Measurements from ENCODE around the gene RNF227. TPM values are rescaled to one million over a fixed set of nuclear protein-coding genes. Genes with fewer than 3 reads are reported as not detected.
A peak's percentile ranks its signal among the peaks of the same experiment; 100 is the strongest.

The RNF227 gene
- total RNA-seq, 1 experiment from 2014 or later: 0.11 TPM

DNA sequence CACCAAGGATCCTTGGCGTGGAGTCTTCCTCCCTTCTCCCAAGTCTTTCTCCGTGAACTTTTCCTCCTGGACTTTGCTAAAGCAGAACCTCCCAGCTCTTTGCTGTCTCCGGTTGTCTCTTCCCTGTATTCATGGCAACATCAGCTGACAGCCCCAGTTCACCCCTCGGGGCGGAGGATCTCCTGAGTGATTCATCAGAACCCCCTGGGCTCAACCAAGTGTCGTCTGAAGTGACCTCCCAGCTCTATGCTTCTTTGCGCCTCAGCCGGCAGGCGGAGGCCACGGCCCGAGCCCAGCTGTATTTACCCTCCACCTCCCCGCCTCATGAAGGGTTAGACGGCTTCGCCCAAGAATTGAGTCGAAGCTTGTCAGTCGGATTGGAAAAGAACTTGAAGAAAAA, 16.9 kb upstream of the RNF227 start:
- peak overlapping the region; percentile 44; the same call in 1 of the 2 replicates for H3K27ac ChIP-seq (ENCODE audit: low read length)
- no peaks in the 10 kb centered on the region for H3F3A ChIP-seq (ENCODE audit: low read length, unreplicated experiment)
- POLR2A ChIA-PET (ENCODE audit: unreplicated experiment): no interaction called here
- no peaks in the 10 kb centered on the region for H3K9me2 ChIP-seq (replicated peaks; ENCODE audit: low read length)
- H3K4me1 ChIP-seq (ENCODE audit: insufficient read depth, low read length): peaks cover 21% of the 10 kb centered on the region
- H3K9ac ChIP-seq (ENCODE audit: low read length): peak overlapping the region; percentile 88
- CTCF ChIA-PET: interaction anchor here (0.6 to 2.2 kb wide), 6 partner anchors 50 to 127 kb away, joined by 3 to 10 read pairs (median 4); no protein-coding TSS in a partner anchor
- peak; percentile 25 for ATAC-seq
- no peaks in the 10 kb centered on the region for H3K36me3 ChIP-seq (ENCODE audit: low read depth, low read length)
- no TSS peak for BruUV-seq (replicated peaks)
- intact Hi-C loops (cut with micrococcal nuclease): loop anchor here (1.0 to 5.0 kb wide), 3 partner anchors 46 to 124 kb away; no protein-coding TSS in a partner anchor
- TF ChIP-seq, protein P1, sequence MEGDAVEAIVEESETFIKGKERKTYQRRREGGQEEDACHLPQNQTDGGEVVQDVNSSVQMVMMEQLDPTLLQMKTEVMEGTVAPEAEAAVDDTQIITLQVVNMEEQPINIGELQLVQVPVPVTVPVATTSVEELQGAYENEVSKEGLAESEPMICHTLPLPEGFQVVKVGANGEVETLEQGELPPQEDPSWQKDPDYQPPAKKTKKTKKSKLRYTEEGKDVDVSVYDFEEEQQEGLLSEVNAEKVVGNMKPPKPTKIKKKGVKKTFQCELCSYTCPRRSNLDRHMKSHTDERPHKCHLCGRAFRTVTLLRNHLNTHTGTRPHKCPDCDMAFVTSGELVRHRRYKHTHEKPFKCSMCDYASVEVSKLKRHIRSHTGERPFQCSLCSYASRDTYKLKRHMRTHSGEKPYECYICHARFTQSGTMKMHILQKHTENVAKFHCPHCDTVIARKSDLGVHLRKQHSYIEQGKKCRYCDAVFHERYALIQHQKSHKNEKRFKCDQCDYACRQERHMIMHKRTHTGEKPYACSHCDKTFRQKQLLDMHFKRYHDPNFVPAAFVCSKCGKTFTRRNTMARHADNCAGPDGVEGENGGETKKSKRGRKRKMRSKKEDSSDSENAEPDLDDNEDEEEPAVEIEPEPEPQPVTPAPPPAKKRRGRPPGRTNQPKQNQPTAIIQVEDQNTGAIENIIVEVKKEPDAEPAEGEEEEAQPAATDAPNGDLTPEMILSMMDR (conservative IDR thresholded peaks at IDR 0.05; ENCODE audit: low read depth, low read length): peak; percentile 26; the same call in 1 of the 2 replicates
- no peak for TF ChIP-seq EZH2phosphoT487 (IDR thresholded peaks at IDR 0.05; ENCODE audit: borderline replicate concordance, low read length)
- no peaks in the 10 kb centered on the region for H3K27me3 ChIP-seq (ENCODE audit: low read length)
- DNase-seq: peak; percentile 39
- peak overlapping the region; percentile 98 for H3K4me3 ChIP-seq (ENCODE audit: low read length)
- H4K20me1 ChIP-seq (ENCODE audit: low read length): no peaks in the 10 kb centered on the region
- H3K79me2 ChIP-seq (ENCODE audit: low read length): peaks cover 45% of the 10 kb centered on the region
- H3K9me3 ChIP-seq (ENCODE audit: low read length): no peaks in the 10 kb centered on the region
- peak overlapping the region; percentile 100 for H2AFZ ChIP-seq (ENCODE audit: low read length)
- peak overlapping the region; percentile 99 for H3K4me2 ChIP-seq (ENCODE audit: low read length)

DNA sequence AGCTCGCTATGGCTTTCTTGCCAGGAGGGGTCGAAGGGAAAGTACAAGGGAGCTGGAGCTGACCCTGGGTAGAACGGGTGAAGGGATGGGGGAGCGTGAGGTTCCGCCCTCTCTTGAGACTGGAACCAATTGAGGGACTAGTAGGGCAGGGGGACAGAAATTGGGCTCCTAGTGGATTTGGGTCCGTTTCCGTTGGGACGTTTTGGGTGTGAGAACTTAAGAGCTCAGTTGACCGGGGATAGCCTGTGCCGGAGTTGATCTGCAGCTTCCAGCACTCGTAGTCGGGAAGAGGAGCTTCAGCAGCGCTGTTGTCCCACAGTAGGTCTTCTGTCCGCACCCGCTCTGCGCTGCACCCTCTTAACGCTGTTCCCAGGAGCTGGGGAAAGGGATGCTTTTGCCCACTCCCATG, 16.4 kb upstream of the RNF227 start:
- TSS peak; percentile 69 for BruUV-seq (replicated peaks)
- TF ChIP-seq, protein P1 (conservative IDR thresholded peaks at IDR 0.05; ENCODE audit: low read depth, low read length): no peak
- TF ChIP-seq EZH2phosphoT487 (IDR thresholded peaks at IDR 0.05; ENCODE audit: borderline replicate concordance, low read length) (no peak), EZH2 (IDR thresholded peaks at IDR 0.05; ENCODE audit: low read length, unreplicated experiment) (no peak)

More for the DNA sequence above, 16.4 kb upstream of the RNF227 start:
- ChIA-PET POLR2A (ENCODE audit: unreplicated experiment) (no interaction called here), CTCF (interaction anchor here (0.6 to 2.2 kb wide), 6 partner anchors 50 to 128 kb away, joined by 3 to 10 read pairs (median 4); no protein-coding TSS in a partner anchor)
- Histone ChIP-seq H3K4me2 (ENCODE audit: low read length) (peak overlapping the region; percentile 99), H3K79me2 (ENCODE audit: low read length) (peaks cover 45% of the 10 kb centered on the region), H4K20me1 (ENCODE audit: low read length) (no peaks in the 10 kb centered on the region), H3K27ac (ENCODE audit: low read length) (peak overlapping the region; percentile 44), H3K27me3 (ENCODE audit: low read length) (no peaks in the 10 kb centered on the region), H3K9ac (ENCODE audit: low read length) (peak overlapping the region; percentile 88), H2AFZ (ENCODE audit: low read length) (peak overlapping the region; percentile 100), H3K9me3 (ENCODE audit: low read length) (no peaks in the 10 kb centered on the region), H3K36me3 (ENCODE audit: low read depth, low read length) (no peaks in the 10 kb centered on the region), H3F3A (ENCODE audit: low read length, unreplicated experiment) (no peaks in the 10 kb centered on the region), H3K4me1 (ENCODE audit: insufficient read depth, low read length) (peaks cover 21% of the 10 kb centered on the region), H3K4me3 (ENCODE audit: low read length) (peak overlapping the region; percentile 98), H3K9me2 (replicated peaks; ENCODE audit: low read length) (no peaks in the 10 kb centered on the region)
- ATAC-seq (peak; percentile 48), DNase-seq (peak; percentile 20)
- intact Hi-C loops (cut with micrococcal nuclease): loop anchor here (1.0 to 5.0 kb wide), 3 partner anchors 45 to 125 kb away; no protein-coding TSS in a partner anchor
